Dedifferentiated amniotic fluid mesenchymal stem cell (primary cell): ENCODE measurements around the gene SPATS2.

Experiments
- DNase-seq: peaks from one replicate; pipeline ENCODE4 v3.0.0-alpha.2; 2016; ENCODE audit errors: extremely low spot score

SPATS2 gene

DNA sequence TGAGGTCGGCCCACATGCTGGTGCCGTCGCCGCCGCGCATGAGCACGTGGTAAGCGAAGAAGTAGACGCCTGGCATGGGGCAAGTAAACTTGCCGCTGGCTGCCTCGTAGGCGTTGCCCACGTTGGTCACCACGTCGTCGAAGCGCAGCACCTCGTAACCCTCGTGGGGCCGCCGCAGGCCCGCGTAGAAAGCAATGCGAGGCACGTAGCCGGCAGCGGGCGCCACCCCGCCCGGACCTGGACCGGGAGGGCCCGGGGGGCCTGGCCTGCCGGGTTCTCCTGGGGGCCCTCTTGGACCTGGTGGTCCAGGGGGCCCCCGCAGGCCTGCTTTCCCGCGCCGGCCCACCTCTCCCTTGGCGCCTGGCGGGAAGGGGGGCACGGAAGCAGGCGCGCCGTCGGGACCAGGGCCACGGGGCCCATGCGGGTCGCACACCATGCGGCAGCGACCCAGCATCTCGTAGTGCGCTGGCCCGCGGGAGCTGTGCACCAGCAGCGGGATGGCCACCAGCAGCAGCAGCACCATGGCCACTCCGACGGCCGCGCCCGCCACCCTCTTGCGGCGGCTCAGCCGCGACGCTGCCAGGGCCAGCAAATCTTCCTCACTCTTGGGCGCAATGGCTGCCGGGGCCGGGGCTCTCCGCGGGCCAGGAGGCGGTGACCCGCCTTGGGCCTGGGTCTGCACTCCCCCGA is 31.2 kb upstream of the SPATS2 start:
- DNase-seq: no peak

DNA sequence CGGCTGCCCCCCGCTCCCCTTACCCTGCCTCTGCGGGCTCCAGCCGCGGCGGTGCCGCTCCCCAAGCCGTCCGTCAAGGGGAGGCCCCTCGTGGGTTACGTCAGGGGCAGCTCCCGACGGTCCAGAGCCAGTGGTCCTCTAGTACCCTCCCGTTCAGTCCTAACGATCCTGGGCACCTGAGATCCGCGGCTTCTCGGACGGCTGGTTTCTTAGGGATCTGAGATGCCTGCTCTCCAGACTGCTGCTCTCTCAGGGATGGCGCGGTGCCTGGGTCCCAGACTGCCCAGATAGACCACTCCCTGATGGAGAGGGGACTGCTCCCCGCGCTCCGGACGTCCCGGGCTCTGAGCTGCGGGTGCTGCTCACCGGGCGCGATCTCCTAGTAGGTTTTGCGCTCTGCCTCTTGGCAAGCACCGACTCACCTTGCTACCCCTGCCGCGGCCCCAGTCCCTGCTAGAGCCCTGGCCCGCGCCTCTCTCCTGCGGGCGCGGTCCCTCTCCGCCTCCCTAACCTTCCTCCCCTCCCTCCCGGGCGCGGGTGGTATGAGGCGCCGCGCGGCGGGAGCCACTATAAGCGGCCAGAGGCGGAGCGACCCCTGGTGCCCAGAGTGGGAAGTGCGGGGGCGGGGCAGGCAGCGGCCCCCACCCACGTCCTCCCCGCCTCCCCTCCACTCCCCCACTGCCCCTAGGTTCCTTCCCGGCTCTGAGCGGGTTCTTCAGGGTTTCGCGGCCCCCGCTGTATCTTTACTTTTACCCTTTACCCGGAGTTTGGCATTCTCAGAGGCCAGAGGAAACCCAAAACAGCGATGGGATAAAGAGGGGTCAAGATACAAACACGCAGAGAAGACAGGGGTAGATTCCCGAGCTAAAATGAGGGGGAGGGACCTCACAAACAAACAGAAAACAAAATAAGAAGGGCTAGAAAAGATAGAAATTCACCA is 30.3 kb upstream of the SPATS2 start, which contains the start of gene C1QL4:
TSS of gene C1QL4 (minus strand) at position 544 of the 940 bp plus-strand sequence. CDS start 711 bp downstream, outside the sequence.
- peak; percentile 68 for DNase-seq

DNA sequence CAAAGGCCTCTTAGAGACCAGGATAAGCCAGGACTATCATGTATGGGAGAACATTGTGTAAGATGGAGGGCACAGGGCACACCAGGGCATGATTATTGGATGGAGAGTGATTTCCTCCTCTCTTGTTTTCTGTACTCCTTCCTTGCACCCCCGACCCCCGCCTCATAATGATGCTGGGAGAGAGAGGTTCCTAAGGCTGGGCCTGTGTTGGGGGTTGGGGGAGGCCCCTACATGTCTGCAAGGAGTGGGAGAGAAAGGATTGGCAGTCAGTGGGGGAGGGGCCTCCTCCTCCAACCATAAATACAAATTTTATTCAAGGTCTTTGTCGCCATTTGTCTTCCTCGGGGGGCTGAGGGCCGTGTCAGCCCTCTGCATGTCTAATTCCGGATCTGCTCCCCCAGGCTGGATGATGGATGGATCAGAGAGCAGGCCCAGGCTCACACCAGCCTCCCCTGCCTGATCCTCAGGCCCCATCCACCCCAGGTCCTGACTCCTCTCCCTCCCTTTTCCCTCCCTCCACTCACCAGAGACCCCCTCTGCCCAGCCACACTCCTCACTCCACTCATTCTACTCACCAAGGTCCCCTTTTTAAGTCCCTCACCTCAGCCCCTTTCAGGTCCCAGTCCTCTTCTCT is 28.3 kb upstream of the SPATS2 start:
- no peak for DNase-seq

DNA sequence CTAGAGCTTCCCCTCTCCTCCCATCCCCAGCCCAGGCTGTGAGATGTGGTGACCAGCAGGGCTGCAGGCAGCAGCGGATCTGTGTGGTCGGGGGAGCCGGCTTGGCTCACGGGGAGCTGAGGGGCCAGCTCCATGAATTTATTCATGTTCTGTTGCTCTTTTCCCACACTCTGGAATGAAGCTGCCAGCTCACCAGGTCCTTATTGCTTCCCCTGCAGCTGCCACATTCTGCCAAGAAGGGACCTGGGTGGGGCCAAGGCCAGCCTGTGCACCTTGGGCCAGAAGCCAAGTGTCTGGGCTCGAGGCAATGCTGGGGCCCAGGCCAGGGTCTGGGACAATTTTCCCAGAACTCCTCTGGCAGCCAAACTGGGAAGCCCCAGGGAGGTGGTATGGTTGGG is 27.8 kb upstream of the SPATS2 start:
- no peak for DNase-seq

DNA sequence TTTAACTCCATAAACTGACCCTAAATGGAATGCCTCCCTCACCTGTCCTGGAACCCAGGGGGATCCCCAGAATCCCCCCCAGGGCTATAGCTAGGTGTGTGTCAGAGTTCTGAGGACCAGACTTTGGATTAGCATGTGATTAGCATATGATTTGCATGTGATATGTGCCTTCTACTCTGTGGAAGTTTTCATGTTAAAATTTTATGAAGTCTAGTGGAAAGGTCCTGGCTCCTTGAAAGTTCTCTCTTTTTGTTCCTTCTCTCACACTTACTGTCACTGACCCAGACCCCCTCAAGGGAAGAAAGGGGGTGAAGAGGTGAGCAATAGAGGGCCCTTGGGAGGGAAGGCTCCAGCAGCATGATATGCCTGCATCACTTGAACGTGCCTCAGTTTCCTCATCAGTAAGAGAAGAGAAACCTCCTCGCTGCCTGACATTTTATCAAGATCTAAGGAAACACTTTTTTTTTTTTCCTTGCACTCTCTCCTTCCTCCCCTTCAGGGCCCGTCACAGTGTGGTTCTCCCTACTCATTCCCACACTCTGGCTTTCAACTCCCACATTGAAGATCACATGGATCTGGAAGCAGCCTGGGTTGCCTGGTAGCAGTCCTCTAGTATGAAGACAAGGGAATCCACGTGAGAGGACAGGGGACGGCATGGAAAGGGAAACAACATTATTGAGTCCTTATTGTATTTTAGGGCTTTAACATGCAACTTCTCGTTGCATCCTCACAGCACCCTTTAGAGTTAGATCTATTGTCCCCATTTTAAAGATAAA is 27.0 kb upstream of the SPATS2 start:
- no peak for DNase-seq

DNA sequence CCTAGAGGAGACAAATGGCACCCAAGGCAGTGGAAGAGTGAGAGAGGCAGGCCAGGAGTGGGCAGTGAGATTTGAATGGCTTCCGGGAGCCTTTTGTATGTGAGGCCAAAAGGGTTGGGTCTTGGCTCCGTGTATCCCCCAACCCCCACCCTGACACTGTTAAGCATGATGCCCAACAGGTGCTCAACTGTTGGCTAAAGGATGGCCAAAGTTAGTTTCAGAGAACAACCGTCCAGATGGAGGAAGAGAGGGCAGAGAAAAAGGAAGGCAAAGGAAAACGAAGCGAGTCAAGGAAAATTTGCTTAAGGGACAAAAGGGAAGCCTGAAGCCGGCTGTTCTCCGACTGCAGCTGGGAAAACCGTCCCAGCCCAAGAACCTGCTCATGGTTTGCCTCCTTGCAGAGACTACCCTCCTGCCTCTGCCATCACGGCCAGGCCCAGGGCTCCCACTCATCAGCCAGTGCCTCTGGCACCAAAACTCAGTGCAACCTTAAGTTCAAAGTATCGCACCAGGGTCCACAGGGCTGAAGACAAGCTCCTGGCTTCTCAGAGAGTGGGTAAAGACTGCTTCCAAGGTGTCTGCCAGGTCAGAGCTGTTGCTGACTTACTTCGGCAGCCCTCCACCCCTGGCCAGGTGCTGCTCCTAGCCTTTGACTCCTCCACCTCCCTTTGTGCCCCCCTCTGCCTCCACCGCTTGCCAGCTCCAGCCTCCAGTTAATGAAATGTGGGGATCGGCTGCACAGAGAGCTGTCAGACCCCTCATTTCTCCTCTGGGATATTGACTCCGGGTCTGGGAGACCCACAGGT is 26.1 kb upstream of the SPATS2 start:
- DNase-seq: no peak

DNA sequence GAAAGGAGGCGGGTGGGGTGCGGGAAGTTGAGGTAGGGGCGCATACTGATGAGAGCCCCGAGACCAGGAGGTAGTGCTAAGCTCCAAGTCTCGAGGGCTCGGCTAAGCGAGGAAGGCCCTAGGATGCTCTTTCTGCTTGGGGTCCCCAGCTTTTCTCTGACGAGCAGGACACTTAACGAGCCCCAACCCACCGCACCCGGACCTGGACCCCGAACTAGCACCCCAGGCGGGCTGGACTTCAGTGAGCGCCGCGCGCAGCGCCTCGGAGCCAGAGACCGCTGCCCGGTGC is 25.5 kb upstream of the SPATS2 start:
- no peak for DNase-seq

DNA sequence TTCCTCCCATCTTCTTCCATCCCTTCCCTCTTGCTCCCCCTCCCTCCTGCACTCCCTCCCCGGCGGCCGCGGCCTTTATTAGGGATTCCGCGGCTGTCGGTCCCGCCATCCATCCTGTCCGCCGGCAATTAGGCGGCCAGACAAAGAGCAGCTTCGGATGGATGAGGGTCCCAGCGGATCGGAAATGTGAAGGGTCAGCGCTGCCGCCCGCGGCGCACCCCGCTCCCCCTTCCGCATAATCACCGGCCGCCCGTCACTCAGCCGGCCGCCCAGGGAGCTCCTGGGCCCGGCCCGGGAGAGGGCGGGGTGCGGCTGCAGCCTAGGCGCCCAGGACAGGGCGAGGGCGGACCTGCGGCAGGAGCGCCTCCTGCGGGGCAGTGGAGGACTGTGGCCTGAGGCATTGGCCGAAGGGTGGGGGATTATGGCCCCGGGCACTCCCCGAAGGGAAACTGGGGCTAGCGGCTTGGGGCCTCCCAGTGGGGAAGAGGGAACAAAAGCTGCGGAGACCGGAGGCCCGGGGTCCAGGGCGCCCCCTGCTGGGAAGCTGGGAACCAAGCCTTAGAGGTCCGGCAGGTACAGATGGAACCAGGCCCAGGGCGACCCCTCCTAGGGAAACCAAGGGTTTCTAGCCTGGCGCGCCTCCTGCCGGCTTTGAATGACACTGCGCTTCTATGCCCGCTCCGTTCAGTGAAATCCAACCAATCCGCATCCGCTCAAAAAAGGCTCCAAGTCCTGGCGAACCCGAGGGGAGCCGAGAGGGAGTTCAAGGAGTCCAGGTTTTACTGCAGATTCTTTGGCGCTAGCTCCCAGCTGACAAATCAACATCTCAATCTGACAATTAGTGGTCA is 25.0 kb upstream of the SPATS2 start:
- peak; percentile 54 for DNase-seq

DNA sequence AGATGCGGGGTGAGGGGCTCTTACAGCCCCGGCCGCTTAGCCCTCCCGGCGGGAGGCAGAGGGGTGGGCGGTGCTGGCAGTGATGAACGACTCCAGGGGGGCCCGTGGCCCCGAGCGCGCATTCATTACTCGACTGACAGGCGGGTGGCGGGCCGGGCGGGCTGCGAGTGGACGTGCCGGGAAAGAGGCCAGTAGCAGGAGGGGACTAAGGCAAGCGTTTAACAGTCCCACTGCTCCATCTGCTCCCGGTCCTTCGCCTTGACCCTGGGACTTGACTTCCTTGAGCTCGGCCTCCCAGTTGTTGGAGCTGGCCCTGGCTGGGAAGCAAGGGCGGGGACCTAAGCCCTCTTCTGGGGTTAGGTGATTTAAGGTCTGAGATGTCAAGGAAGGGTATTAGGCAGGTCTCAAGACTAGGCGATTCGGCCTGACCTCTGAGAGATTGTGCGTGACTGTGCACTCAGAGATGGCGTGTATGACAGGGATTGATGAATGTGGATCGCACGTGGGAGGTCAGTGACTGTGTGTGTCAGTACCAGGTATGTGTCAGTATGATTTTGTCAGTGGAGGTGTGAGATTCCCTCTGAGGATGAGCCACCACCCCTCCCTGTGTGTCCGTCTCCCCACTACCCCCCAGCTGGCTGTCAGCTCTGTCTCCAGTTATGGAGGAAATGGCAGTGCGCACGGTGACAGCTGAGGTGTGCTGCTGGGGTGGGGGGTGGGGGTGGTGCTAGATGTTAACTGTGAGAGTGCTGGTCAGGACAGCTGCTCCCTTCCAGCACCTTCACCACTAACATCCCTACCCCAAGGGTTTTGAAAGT is 24.1 kb upstream of the SPATS2 start:
- no peak for DNase-seq

DNA sequence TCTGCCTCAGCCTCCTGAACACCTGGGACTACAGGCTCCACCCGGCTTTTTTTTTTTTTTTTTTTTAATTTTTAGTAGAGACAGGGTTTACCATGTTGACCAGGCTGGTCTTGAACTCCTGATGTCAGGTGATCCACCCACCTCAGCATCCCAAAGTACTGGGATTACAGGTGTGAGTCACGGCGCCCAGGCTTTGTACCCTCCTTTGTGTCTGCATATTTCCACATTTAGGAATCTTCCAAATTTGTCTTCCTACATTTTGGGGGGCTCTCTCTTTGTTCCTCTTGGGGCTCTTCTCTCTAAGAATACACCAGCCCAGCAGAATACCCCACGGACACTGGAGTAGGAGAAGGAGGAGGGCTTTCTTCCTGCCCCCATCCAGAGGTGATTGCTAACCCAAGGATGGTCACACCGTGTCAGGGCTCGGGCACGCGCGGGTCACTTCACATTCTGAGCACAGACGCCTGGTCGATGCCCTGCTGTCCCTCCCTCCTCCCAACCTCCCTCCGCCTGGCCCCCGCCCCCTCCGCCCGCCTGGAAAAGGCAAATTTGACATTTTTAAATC is 22.7 kb upstream of the SPATS2 start:
- no peak for DNase-seq

DNA sequence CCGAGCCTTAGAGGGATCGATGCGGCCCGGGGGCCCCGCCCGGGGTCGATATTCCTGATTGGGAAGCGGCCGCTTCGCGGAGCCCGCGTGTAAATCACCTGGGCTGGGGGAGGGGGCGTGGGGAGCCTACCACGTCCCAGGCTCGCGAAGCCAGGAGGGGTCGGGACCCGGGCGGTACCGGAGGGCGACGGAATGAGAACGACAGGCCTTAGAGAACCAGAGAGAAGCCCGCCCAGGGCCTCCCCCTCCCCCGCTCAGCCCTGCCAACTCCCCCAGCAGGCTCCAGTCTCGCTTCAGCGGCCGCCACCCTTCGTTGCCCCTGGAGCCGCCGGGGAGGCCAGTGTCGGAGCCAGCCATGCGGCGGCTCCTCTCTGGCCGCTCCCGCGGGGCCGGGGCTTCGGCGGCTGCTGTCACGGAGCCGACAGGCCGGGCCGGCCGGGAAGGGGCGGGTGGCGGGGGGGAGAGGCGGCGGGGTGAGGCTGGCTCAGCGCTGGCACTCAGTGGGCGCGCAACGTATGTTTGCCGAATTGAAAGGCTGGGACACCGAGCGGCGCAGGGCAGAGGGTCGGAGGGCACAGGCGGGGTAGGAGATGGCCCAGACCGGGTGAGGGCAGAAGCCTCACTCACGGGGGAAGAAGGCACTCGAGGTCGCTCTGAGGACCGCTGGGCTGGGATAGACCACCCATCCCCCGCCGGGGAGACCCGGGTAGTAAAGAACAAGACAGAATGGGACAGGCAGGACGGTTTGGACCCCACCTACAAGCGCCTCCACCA is 22.0 kb upstream of the SPATS2 start:
- DNase-seq: no peak

DNA sequence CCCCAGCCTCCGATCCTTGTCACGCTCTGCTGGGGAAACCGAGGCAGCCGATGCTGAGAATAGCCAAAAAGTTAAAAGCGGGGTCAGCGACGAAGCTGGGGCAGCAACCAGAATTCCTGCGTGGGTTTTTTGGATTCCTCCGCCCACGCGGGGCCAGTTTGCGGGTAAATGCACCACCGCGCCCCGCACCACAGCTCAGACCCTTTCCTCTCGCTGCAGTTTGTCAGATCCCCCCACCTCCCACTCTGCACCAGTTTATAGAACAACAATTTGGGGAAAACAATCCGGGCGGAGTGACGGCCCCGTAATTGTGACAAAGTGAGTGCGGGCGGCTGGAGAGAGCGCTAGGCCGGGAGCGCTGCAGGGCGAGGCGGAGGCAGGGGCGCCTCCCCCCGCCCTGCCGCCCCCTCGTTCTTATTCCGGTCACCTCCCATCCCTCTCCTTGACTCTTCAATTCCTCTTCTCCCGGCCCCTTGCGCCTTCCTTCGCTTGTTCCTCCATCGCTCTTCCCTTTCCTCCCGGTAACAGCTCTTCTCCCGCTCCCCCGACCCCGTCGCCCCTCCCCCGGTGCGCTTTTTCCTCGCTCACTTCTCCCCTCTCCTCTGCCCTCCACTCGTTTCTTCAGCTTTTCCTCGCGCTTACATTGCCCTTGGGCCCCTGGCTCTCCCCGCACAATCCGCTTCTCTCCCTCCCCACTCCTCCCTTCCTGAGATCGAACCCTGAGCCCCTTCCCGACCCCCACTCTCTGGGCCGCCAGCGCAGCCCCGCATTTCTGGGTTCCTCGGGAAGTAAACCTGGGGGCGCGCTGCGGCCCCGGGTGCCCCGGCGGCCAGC is 21.2 kb upstream of the SPATS2 start:
- DNase-seq: no peak

DNA sequence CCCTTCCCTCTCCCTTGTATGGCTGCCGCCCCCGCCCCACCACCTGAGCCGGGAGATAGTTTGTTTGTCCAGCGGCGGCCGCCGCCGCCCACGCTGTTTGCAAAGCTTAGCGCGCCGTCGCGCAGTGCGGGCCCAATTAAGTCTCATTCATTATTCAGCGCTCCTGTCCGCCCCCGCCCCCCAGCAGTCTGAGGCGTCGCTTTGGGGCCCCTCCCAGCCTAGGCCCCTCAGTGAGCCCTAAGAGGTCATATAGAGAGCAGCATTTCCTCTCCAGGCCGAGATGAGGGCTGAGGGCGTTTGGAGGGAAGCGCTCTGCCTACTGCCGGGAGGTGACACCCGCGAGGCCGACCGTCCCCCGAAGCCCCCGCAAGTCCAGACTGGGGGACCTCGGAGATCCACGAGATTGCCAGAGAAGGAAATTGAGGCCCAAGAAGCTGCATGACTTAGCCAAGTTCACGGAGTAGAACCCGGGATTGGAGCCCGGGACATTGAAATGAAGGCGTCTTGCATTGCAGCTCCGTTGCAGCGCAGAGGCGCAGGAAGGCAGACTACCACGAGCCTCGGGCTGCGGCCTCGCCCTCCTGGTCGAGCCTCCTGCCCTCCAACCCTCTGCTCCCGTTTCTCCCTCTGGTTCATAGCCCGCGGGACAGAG is 20.5 kb upstream of the SPATS2 start, which contains the start of gene DNAJC22:
TSS of gene DNAJC22 (plus strand) at position 230 of the 652 bp plus-strand sequence. CDS start 1,985 bp downstream, outside the sequence.
- no peak for DNase-seq

DNA sequence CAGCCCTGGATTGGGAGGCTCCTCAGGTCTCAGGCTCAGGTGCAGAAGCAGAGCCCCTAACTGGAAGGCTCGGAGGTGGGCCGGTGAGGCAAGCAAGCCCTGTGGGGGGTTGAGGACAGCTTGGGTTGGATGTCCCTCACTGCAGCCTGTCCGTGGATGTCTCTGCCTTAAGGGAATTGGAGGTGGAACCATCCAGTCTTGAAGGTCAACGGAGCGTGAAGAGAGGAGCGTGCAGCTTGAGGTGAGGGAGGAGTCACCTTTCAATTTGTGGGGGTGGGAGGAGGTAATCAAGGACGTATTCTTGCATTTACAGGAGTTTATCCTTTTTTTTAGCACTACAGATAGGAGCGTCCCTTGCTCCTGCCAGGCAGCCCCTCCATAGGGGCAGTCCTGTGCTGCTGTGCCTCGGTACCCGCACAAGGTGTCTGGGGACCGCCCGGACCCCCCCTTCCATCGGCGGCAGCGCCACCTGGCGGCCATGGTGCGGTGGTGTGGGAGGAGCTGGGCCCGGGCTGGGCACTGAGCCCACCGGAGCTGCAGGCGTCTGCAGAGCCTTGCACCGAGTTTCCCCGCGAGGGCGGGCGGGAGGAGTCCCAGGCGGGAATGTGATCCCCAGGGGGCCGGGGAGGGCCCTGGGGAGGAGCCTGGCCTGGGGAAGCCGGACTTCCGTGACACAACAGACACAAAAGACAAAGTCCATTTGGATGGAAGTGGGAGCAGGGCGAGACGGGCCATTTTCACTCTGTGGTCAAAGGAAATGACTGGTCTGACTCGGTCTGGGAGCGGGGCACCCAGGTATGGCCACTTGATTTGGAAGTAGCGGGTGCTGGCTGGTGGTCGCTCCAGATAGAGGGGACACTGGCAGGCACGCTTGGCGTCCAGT is 19.7 kb upstream of the SPATS2 start:
- DNase-seq: no peak

DNA sequence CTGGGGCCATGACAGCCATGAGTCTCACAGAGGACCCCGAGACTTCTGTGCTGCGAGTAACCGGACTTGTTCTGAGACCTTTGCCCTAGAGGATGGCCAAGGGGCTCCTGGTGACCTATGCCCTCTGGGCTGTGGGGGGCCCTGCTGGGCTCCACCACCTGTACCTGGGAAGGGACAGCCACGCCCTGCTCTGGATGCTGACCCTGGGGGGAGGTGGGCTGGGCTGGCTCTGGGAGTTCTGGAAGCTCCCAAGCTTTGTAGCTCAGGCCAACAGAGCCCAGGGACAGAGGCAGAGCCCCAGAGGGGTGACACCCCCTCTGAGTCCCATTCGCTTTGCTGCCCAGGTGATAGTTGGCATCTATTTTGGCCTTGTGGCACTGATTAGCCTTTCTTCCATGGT is 18.5 kb upstream of the SPATS2 start:
- DNase-seq: no peak

DNA sequence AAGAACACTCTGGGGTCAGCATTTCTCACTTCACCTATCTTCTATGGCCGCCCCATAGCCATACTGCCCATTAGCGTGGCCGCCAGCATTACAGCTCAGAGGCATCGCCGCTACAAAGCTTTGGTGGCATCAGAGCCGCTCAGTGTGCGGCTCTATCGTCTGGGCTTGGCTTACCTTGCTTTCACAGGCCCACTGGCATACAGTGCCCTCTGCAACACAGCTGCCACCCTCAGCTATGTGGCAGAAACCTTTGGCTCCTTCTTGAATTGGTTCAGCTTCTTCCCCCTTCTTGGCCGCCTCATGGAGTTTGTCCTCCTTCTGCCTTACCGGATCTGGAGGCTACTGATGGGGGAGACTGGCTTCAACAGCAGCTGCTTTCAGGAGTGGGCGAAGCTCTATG is 18.0 kb upstream of the SPATS2 start:
- DNase-seq: no peak
